Activated T-helper 9 cell treated with anti-CD3 and anti-CD28 coated beads, Interleukin-2, amount 50 U/mL, for 16 hours (primary cell): ENCODE data around the gene PARVG.
"Not testable (repeated sequence)": the region's sequence is repeated elsewhere in the genome, so short reads cannot be mapped to it uniquely, and the experiment has no call there.

ENCODE experiments used
- DNase-seq: peaks from one replicate; pipeline ENCODE4 v3.0.0-alpha.2; 2020; ENCODE audit warnings: low read depth

The PARVG gene

GRCh38 chr22:44213489-44214043 is 32.8 kb downstream of the PARVG start:
- no peak for DNase-seq

- no peak for DNase-seq
Measured at GRCh38 chr22:44214187-44214586, 33.5 kb downstream of the PARVG start.

- DNase-seq: no peak
Measured at GRCh38 chr22:44214764-44215163, 34.0 kb downstream of the PARVG start.

- DNase-seq: no peak
Measured at GRCh38 chr22:44215287-44215686, 34.6 kb downstream of the PARVG start.

GRCh38 chr22:44217346-44217745 is 36.6 kb downstream of the PARVG start:
- DNase-seq: no peak

GRCh38 chr22:44218071-44218470 is 37.3 kb downstream of the PARVG start:
- no peak for DNase-seq

- no peak for DNase-seq
Measured at GRCh38 chr22:44219101-44219870, 38.6 kb downstream of the PARVG start.

GRCh38 chr22:44220727-44221680 is 40.3 kb downstream of the PARVG start:
- DNase-seq: no peak

GRCh38 chr22:44221710-44222475 is 41.2 kb downstream of the PARVG start:
- no peak for DNase-seq

- no peak for DNase-seq
Measured at GRCh38 chr22:44224166-44224565, 43.4 kb downstream of the PARVG start.

GRCh38 chr22:44225091-44225689 is 44.5 kb downstream of the PARVG start:
- no peak for DNase-seq

- DNase-seq: no peak
Measured at GRCh38 chr22:44225812-44226211, 45.1 kb downstream of the PARVG start.

GRCh38 chr22:44229331-44229730 is 48.6 kb downstream of the PARVG start:
- DNase-seq: no peak

- no peak for DNase-seq
Measured at GRCh38 chr22:44229809-44230208, 49.1 kb downstream of the PARVG start.

GRCh38 chr22:44231233-44231632 is 50.5 kb downstream of the PARVG start:
- no peak for DNase-seq

GRCh38 chr22:44234372-44234771 is 53.6 kb downstream of the PARVG start:
- not testable (repeated sequence) for DNase-seq

- DNase-seq: no peak
Measured at GRCh38 chr22:44237290-44237689, 56.6 kb downstream of the PARVG start.

GRCh38 chr22:44241121-44241520 is 60.4 kb downstream of the PARVG start:
- DNase-seq: not testable (repeated sequence)

GRCh38 chr22:44242946-44243724 is 62.4 kb downstream of the PARVG start:
- no peak for DNase-seq

GRCh38 chr22:44243761-44244160 is 63.0 kb downstream of the PARVG start:
- no peak for DNase-seq
